SHP77 treated with DMSO at 0.1 percent for 48 hours (cell line): ENCODE measurements around the gene NFKBIL1.
"Not testable (repeated sequence)": the region's sequence is repeated elsewhere in the genome, so short reads cannot be mapped to it uniquely, and the experiment has no call there.

ENCODE experiments used
- DNase-seq: peaks from one replicate; lab custom pipeline; 2025; lab: John Stamatoyannopoulos, UW

NFKBIL1 gene

GRCh38 chr6:31580807-31581433 lies 33.5 kb downstream of the NFKBIL1 start:
- DNase-seq, result peak; percentile 61

- DNase-seq, result no peak
Measured at GRCh38 chr6:31581434-31582229, 34.2 kb downstream of the NFKBIL1 start.

GRCh38 chr6:31582230-31582643 lies 34.8 kb downstream of the NFKBIL1 start, which contains the start of gene LTB:
Gene LTB, minus strand, starts transcription at chr6:31582424. Its CDS starts 7 bp downstream, at chr6:31582417.
- DNase-seq, result no peak

DNA sequence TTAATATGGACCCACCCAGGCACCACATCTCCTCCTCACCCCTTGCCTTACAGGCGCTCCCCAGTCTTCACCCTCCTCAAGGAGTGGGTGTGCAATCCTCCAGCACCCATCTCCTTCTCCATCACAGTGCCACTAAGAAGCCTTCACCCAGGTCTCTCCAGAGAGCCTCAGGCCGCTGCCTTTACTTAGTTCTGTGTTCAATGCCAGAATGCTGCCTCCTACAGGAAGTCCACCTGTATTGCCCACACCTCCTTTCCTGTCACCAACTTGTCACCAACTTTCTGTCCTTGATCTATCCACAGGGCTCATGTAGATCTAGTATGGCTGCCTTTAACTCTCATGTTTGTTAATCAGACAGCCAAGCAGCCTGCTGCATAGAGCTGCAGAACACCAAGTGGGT lies 38.1 kb downstream of the NFKBIL1 start:
- no peak for DNase-seq

DNA sequence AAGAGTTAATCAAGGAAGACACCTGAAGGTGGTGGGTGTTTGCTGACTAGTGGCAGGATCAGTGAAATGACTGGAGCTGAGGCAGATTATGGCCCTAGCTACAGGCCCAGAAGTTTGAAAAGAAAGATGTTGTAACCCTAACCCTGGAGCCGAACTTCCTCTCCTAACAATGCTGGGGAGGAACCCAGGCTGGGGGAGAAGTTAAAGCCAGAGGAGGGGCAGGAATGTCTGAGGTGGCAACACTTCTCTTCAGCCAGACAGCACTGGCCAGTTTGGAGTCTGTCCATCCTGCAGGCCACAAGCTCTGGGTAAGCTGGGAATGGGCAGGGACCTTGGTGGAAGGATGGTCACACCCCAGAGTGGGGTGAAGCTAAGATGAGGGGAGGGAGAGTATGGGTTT lies 38.6 kb downstream of the NFKBIL1 start, which contains the start of gene LST1:
Gene LST1, plus strand, starts transcription at position 270 of the 400 bp plus-strand sequence. CDS start 1,023 bp downstream, outside the sequence.
- no peak for DNase-seq

GRCh38 chr6:31586599-31587281 lies 39.3 kb downstream of the NFKBIL1 start:
- DNase-seq, result no peak

DNA sequence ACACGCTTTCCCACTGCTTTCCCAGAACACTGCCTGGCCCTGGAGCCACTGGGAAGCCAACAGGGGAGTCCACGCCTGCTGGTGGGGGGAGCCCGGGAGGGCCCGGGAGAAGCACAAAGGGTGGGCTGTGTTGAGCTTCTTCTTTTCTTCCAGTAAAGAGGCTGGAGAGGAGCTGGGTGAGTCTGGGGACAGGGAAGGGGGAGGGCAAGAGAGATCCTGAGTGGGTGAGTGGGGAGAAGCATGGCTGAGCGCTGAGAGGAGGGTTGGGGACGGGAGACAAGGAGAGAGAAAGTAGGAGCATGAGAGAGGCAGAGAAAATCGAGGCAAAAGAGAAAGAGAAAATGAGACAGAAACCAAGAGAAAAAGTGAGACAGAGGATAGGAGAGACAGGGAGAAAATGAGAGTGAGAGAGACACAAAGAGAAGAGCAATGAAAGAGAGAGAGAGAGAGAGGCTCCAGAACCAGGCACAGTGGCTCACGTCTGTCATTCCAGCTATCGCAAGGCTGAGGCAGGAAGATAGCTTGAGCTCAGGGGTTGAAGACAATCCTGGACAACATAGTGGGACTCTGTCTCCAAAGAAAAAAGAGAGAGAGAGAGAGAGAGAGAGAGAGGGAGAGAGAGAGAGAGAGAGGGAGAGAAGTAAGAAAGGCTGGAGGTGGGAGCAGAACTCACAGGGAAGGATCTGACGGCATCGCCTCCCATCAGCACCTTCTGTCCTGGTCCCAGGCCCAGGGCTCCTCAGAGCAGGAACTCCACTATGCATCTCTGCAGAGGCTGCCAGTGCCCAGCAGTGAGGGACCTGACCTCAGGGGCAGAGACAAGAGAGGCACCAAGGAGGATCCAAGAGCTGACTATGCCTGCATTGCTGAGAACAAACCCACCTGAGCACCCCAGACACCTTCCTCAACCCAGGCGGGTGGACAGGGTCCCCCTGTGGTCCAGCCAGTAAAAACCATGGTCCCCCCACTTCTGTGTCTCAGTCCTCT lies 40.7 kb downstream of the NFKBIL1 start:
- no peak for DNase-seq

DNA sequence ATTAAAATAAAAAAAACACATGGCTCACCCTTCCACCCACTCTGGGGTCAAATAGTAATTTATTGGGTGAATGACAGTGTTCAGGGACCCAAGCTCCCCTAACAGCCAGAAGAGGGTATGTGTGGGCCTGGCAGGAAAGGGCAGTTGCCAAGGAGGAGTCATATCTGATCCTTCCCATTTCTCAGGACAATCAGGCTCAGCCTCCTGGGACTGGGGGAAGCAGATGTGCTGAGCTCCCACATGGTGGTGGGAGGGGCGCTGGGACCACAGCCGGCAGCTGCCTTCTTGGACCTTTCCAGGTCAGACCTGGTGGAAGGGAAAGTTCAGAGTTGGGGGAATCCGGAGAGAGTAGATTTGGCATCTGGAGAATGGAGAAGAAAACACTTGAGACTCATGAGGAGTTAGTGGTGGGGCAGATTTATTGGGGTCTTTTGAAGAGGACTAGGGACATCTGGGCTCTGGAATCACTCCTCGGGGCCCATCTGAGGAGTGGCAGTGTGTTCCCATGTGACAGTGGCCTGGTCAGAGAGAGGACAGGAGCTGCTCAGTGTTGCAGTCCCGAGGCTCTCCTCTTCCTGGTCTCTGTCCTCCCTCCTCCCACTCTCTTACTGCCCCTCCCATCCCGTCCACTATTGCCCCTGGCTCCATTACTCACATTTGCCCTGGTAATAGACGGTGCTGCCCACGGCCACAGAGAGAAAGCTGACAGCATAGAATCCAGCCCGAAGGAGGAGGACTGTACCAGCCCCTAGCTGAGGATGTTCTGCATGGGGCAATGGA lies 41.7 kb downstream of the NFKBIL1 start:
- no peak for DNase-seq

GRCh38 chr6:31590691-31591090 lies 43.3 kb downstream of the NFKBIL1 start:
- not testable (repeated sequence) for DNase-seq

GRCh38 chr6:31592396-31592771 lies 45.0 kb downstream of the NFKBIL1 start:
- no peak for DNase-seq

DNA sequence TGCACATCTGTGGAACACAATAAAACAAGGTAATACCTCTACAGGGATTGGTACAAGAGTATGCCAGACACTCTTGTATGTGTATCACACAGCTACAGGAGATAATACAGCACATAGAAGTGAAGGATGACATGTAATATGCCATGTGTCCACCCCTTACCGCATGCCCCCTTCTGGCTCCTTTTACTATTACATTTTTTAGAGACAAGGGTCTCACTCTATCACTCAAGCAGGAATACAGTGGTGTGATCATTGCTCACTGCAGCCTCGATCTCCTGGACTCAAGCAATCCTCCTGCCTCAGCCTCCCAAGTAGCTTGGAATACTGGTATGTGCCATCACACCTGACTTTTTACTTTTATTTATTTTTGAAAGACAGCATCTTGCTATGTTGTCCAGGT lies 49.6 kb downstream of the NFKBIL1 start:
- DNase-seq, result peak; percentile 12

GRCh38 chr6:31607317-31607716 lies 59.9 kb downstream of the NFKBIL1 start:
- DNase-seq, result no peak
